22Rv1 (cell line): ENCODE data around the gene ZNF609.

Experiments
- ZFX ChIP-seq: fragments of 450-650 bp; IDR thresholded peaks from 2 replicates; pipeline ENCODE4 v1.6.1; 2017; ENCODE audit warnings: antibody characterized with exemption, borderline replicate concordance
- TF ChIP-seq, protein P1 (sequence below): fragments of 450-650 bp; IDR thresholded peaks from 2 replicates; pipeline ENCODE4 v1.5.1; 2017; ENCODE audit warnings: mild to moderate bottlenecking

DNA sequence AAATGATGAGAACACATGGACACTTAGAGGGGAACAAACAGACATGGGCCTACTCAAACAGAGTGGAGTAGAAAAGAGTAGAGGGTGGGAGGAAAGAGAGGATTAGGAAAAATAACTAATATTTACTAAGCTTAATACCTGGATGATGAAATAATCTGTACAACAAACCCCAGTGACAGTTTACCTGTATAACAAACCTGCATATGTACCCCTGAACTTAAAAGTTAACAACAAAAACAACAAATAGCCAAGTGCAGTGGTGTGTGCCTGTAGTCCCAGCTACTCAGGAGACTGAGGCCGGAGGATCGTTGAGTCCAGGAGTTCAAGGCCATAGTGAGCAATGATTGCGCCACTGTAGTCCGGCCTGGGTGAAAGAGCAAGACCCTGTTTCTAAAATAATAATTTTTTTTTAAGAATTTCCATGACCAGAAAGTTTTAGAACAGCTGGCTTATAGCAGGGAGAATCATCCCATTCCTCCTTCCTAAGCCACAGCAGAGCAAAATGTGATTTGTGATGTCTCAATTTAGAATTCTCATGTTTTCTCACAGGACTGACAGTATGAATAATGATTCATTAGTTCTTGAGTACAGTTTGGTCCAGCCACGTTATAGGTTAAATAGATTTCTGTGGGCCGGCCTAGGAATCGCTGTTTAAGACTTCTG is 150.0 kb downstream of the ZNF609 start:
- TF ChIP-seq, protein P1, sequence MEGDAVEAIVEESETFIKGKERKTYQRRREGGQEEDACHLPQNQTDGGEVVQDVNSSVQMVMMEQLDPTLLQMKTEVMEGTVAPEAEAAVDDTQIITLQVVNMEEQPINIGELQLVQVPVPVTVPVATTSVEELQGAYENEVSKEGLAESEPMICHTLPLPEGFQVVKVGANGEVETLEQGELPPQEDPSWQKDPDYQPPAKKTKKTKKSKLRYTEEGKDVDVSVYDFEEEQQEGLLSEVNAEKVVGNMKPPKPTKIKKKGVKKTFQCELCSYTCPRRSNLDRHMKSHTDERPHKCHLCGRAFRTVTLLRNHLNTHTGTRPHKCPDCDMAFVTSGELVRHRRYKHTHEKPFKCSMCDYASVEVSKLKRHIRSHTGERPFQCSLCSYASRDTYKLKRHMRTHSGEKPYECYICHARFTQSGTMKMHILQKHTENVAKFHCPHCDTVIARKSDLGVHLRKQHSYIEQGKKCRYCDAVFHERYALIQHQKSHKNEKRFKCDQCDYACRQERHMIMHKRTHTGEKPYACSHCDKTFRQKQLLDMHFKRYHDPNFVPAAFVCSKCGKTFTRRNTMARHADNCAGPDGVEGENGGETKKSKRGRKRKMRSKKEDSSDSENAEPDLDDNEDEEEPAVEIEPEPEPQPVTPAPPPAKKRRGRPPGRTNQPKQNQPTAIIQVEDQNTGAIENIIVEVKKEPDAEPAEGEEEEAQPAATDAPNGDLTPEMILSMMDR = no peak
- no peak for TF ChIP-seq ZFX
